A673 (cell line): ENCODE measurements around the gene IL1RAPL1. TPM values are rescaled to one million over a fixed set of nuclear protein-coding genes. Genes with fewer than 3 reads are reported as not detected.

Experiments
- BruUV-seq: library from RNA; stranded (reverse); fragments of 400-500 nt; replicated peaks from 2 replicates; lab custom pipeline; 2021; lab: Mats Ljungman, UMichigan
- CTCF ChIA-PET: fragments of 300-600 bp; sonication (Branson Sonifier 250); formaldehyde crosslinking; loops from one replicate; lab custom pipeline; 2022; ENCODE audit warnings: antibody characterized with exemption; lab: Charles Lee
- POLR2A ChIA-PET: fragments of 300-600 bp; sonication (Branson Sonifier 250); formaldehyde crosslinking; loops from one replicate; lab custom pipeline; 2022; ENCODE audit warnings: antibody characterized with exemption; ENCODE audit not compliant: low non-redundant PET; lab: Charles Lee
- DNase-seq: peaks from one replicate; pipeline ENCODE4 v3.0.0-alpha.2; 2015; ENCODE audit warnings: low spot score
- H3K27ac ChIP-seq: fragments of 200-600 bp; sonication (generic); 2 replicates; pipeline ENCODE4 v1.5.1; 2016; ENCODE audit warnings: mixed run types, low read depth, mild to moderate bottlenecking, mixed read lengths, antibody characterized with exemption, low read length; ENCODE audit not compliant: poor library complexity, severe bottlenecking
- H3K27me3 ChIP-seq: fragments of 200-600 bp; sonication (generic); replicated peaks from 2 replicates; pipeline ENCODE4 v1.6.1; 2017; ENCODE audit warnings: mixed run types, low read depth, mild to moderate bottlenecking, mixed read lengths, antibody characterized with exemption, low read length; ENCODE audit not compliant: insufficient read depth, poor library complexity
- H3K36me3 ChIP-seq: fragments of 200-600 bp; sonication (generic); 2 replicates; pipeline ENCODE4 v1.6.1; 2016; ENCODE audit warnings: mixed run types, mild to moderate bottlenecking, mixed read lengths, antibody characterized with exemption, low read length; ENCODE audit not compliant: insufficient read depth, poor library complexity, severe bottlenecking
- H3K4me1 ChIP-seq: fragments of 200-600 bp; sonication (generic); 2 replicates; pipeline ENCODE4 v1.6.1; 2017; ENCODE audit warnings: mixed run types, mild to moderate bottlenecking, mixed read lengths, antibody characterized with exemption, low read length; ENCODE audit not compliant: insufficient read depth, poor library complexity, severe bottlenecking
- H3K4me3 ChIP-seq: fragments of 200-600 bp; sonication (generic); 2 replicates; pipeline ENCODE4 v1.5.1; 2016; ENCODE audit warnings: low read depth, mixed run types, mild to moderate bottlenecking, mixed read lengths, low read length; ENCODE audit not compliant: poor library complexity, severe bottlenecking
- H3K9me3 ChIP-seq: fragments of 200-600 bp; sonication (generic); 2 replicates; pipeline ENCODE4 v1.6.1; 2016; ENCODE audit warnings: mixed run types, low read depth, mild to moderate bottlenecking, mixed read lengths, antibody characterized with exemption, low read length; ENCODE audit not compliant: poor library complexity, severe bottlenecking
- CTCF ChIP-seq: fragments of 300-800, 200-600 bp; sonication (generic); conservative IDR thresholded peaks from 2 replicates; pipeline ENCODE4 v1.5.1; 2017; ENCODE audit warnings: low read depth, mild to moderate bottlenecking, antibody characterized with exemption, low read length, moderate library complexity, mixed read lengths
- EZH2 ChIP-seq: fragments of 200-600 bp; sonication (generic); IDR thresholded peaks from 2 replicates; pipeline ENCODE4 v1.6.1; 2017; ENCODE audit warnings: borderline replicate concordance, low read depth, mild to moderate bottlenecking, mixed read lengths, antibody characterized with exemption, low read length; ENCODE audit not compliant: poor library complexity, severe bottlenecking
- intact Hi-C: fragments of 100-400 bp; cut with micrococcal nuclease; formaldehyde crosslinking; loops from one replicate; pipeline ENCODE4 v1.10.0; 2022; ENCODE audit not compliant: unreplicated experiment
- total RNA-seq: library from RNA; stranded (reverse); gene quantifications from 2 replicates; pipeline ENCODE4 v1.2.3, GENCODE V29; 2021

The IL1RAPL1 gene
- total RNA-seq, 1 experiment from 2014 or later: 0.21 TPM

- TF ChIP-seq EZH2: no peak
- TF ChIP-seq CTCF: no peak
- POLR2A ChIA-PET: no interaction called here
- Histone ChIP-seq H3K9me3 (no peaks in the 10 kb centered on the region), H3K4me3 (no peak overlapping the region), H3K4me1 (no peaks in the 10 kb centered on the region), H3K27ac (no peak overlapping the region), H3K27me3 (no peaks in the 10 kb centered on the region), H3K36me3 (no peaks in the 10 kb centered on the region)
- no peak for DNase-seq
- BruUV-seq: no TSS peak
- CTCF ChIA-PET: no interaction called here
- intact Hi-C loops: no loop called here
These were observed 698.4 kb downstream of the IL1RAPL1 start for GRCh38 chrX:29285664-29286063.

- Histone ChIP-seq H3K36me3 (no peaks in the 10 kb centered on the region), H3K4me3 (no peak overlapping the region), H3K27ac (no peak overlapping the region), H3K4me1 (no peaks in the 10 kb centered on the region), H3K27me3 (no peaks in the 10 kb centered on the region), H3K9me3 (no peaks in the 10 kb centered on the region)
- ChIA-PET POLR2A (no interaction called here), CTCF (no interaction called here)
- intact Hi-C loops: no loop called here
- no peak for TF ChIP-seq EZH2
- TF ChIP-seq CTCF: no peak
- BruUV-seq: no TSS peak
- DNase-seq: no peak
These were observed 708.9 kb downstream of the IL1RAPL1 start for GRCh38 chrX:29295987-29296680.

GRCh38 chrX:29297171-29297800, 710.0 kb downstream of the IL1RAPL1 start:
- CTCF ChIA-PET: no interaction called here
- Histone ChIP-seq H3K4me1 (no peaks in the 10 kb centered on the region), H3K27ac (no peak overlapping the region), H3K36me3 (no peaks in the 10 kb centered on the region), H3K4me3 (no peak overlapping the region), H3K9me3 (no peaks in the 10 kb centered on the region), H3K27me3 (no peaks in the 10 kb centered on the region)
- DNase-seq: no peak
- POLR2A ChIA-PET: no interaction called here
- intact Hi-C loops: no loop called here
- no peak for TF ChIP-seq EZH2
- no peak for TF ChIP-seq CTCF
- no TSS peak for BruUV-seq
